Measurements from ENCODE around the gene LCE1F. TPM values are rescaled to one million over a fixed set of nuclear protein-coding genes. Genes with fewer than 3 reads are reported as not detected.

The LCE1F gene
- total RNA-seq: not detected
- long read RNA-seq: 0 reads

GRCh38 chr1:152774875-152775274 lies at the start of gene LCE1F:
Gene LCE1F (plus strand): TSS chr1:152775140. CDS start chr1:152776372, 1,232 bp downstream.
- intact Hi-C loops (cut with DNase I): no loop called here
- no peak for DNase-seq (ENCODE audit: low spot score)

- intact Hi-C loops (cut with DNase I): no loop called here
- no peak for DNase-seq (ENCODE audit: low spot score)
Observed at GRCh38 chr1:152725261-152725660, 49.7 kb upstream of the LCE1F start.

GRCh38 chr1:152728986-152729385 lies 46.0 kb upstream of the LCE1F start:
- intact Hi-C loops (cut with DNase I): no loop called here
- DNase-seq (ENCODE audit: low spot score): no peak

GRCh38 chr1:152735648-152736047 lies 39.3 kb upstream of the LCE1F start:
- no peak for DNase-seq (ENCODE audit: low spot score)
- intact Hi-C loops (cut with DNase I): no loop called here

GRCh38 chr1:152737997-152738396 lies 36.9 kb upstream of the LCE1F start:
- intact Hi-C loops (cut with DNase I): no loop called here
- no peak for DNase-seq (ENCODE audit: low spot score)

GRCh38 chr1:152739841-152740240 lies 35.1 kb upstream of the LCE1F start:
- intact Hi-C loops (cut with DNase I): no loop called here
- no peak for DNase-seq (ENCODE audit: low spot score)

GRCh38 chr1:152741656-152742055 lies 33.3 kb upstream of the LCE1F start:
- intact Hi-C loops (cut with DNase I): no loop called here
- no peak for DNase-seq (ENCODE audit: low spot score)

- intact Hi-C loops (cut with DNase I): no loop called here
Observed at GRCh38 chr1:152743371-152744145, 31.4 kb upstream of the LCE1F start.

GRCh38 chr1:152745289-152745704 lies 29.6 kb upstream of the LCE1F start:
- intact Hi-C loops (cut with DNase I): no loop called here
- DNase-seq (ENCODE audit: low spot score): no peak

More at GRCh38 chr1:152743371-152744145, 31.4 kb upstream of the LCE1F start:
- no peak for DNase-seq (ENCODE audit: low spot score)

GRCh38 chr1:152745765-152746444 lies 29.0 kb upstream of the LCE1F start:
- DNase-seq (ENCODE audit: low spot score): no peak
- intact Hi-C loops (cut with DNase I): no loop called here

- intact Hi-C loops (cut with DNase I): no loop called here
Observed at GRCh38 chr1:152747831-152748230, 27.1 kb upstream of the LCE1F start.

GRCh38 chr1:152752225-152752624 lies 22.7 kb upstream of the LCE1F start:
- no peak for DNase-seq (ENCODE audit: low spot score)
- intact Hi-C loops (cut with DNase I): no loop called here

More at GRCh38 chr1:152747831-152748230, 27.1 kb upstream of the LCE1F start:
- no peak for DNase-seq (ENCODE audit: low spot score)

GRCh38 chr1:152753586-152753985 lies 21.4 kb upstream of the LCE1F start:
- DNase-seq (ENCODE audit: low spot score): no peak
- intact Hi-C loops (cut with DNase I): no loop called here

- DNase-seq (ENCODE audit: low spot score): no peak
- intact Hi-C loops (cut with DNase I): no loop called here
Observed at GRCh38 chr1:152756872-152757271, 18.1 kb upstream of the LCE1F start.

- no peak for DNase-seq (ENCODE audit: low spot score)
- intact Hi-C loops (cut with DNase I): no loop called here
Observed at GRCh38 chr1:152757747-152758146, 17.2 kb upstream of the LCE1F start, which contains the start of gene KPRP. Gene KPRP (plus strand): TSS chr1:152758025. CDS start chr1:152759589, 1,564 bp downstream.

- intact Hi-C loops (cut with DNase I): no loop called here
- no peak for DNase-seq (ENCODE audit: low spot score)
Observed at GRCh38 chr1:152758636-152759035, 16.3 kb upstream of the LCE1F start.

GRCh38 chr1:152759453-152760173 lies 15.3 kb upstream of the LCE1F start:
- DNase-seq (ENCODE audit: low spot score): no peak
- intact Hi-C loops (cut with DNase I): no loop called here

- DNase-seq (ENCODE audit: low spot score): no peak
Observed at GRCh38 chr1:152760551-152761190, 14.3 kb upstream of the LCE1F start.

GRCh38 chr1:152761609-152762213 lies 13.2 kb upstream of the LCE1F start:
- DNase-seq (ENCODE audit: low spot score): no peak
- intact Hi-C loops (cut with DNase I): no loop called here

More at GRCh38 chr1:152760551-152761190, 14.3 kb upstream of the LCE1F start:
- intact Hi-C loops (cut with DNase I): no loop called here
